NCI-H748 treated with DMSO at 0.1 percent for 48 hours (cell line): ENCODE data around the gene SHISA7.

ENCODE experiments used
- DNase-seq: peaks from one replicate; lab custom pipeline; 2025; lab: John Stamatoyannopoulos, UW

Gene SHISA7

GRCh38 chr19:55389386-55390317, 53.4 kb downstream of the SHISA7 start:
- DNase-seq: no peak

GRCh38 chr19:55387736-55388497, 55.2 kb downstream of the SHISA7 start:
- no peak for DNase-seq

- DNase-seq: no peak
These were observed 56.6 kb downstream of the SHISA7 start for GRCh38 chr19:55386493-55386971.

- peak; percentile 99 for DNase-seq
These were observed 57.2 kb downstream of the SHISA7 start, which contains the start of gene RPL28 for GRCh38 chr19:55385724-55386492. Gene RPL28 (plus strand): TSS chr19:55385932. CDS start chr19:55386358, 426 bp downstream.

GRCh38 chr19:55384920-55385723, 58.0 kb downstream of the SHISA7 start:
- peak; percentile 99 for DNase-seq

GRCh38 chr19:55384131-55384919, 58.8 kb downstream of the SHISA7 start, which contains the start of gene TMEM238:
Gene TMEM238 (minus strand): TSS chr19:55384292. CDS start chr19:55384259, 33 bp downstream.
- peak; percentile 42 for DNase-seq

GRCh38 chr19:55383279-55384130, 59.6 kb downstream of the SHISA7 start:
- peak; percentile 38 for DNase-seq

- no peak for DNase-seq
These were observed 60.5 kb downstream of the SHISA7 start for GRCh38 chr19:55382522-55383054.

GRCh38 chr19:55382013-55382412, 61.1 kb downstream of the SHISA7 start:
- DNase-seq: no peak

- no peak for DNase-seq
These were observed 63.9 kb downstream of the SHISA7 start for GRCh38 chr19:55379174-55379573.
